ENCODE data around the gene ADAD2. TPM values are rescaled to one million over a fixed set of nuclear protein-coding genes. Genes with fewer than 3 reads are reported as not detected.

ADAD2 gene
- total and polyA plus RNA-seq, 9 of the 15 experiments (the other 6 are each of a cell fraction or from before 2014, with no cell fraction given) = 0.07 TPM; not detected in 8

DNA sequence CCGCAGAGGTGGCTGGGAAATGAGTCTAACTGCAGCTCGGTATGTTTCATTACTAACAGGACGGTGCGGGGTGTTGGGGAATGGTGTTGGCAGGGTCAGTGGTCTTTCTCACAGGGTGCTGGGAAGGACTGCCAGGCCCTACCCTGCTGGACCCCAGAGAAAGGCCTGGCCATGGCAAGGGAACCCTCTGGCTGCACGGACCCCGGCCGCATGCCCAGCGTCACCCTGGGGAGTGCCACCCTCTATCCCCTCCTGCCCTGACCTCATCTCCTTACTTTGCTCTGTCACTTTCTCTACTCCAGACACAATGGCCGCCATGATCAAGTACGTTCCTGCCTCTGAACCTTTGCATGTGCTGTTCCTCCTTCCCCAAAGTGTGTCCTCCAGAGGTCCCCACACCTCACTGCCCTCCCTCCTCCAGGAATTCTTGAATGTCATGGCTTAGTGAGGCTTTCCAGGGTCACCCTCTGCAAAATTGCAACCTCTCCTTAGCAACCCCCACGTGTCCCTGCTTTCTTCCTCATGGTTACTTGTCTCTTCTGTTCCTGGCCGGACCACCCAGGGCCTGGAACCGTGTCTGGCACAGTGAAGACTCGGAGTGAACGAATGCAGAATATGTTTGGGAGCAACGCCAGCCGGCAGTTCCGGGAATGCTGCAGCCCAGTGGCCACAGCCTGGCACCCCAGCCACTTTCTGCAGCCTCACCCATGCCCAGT lies 15.2 kb downstream of the ADAD2 start:
- CTCF ChIA-PET (ENCODE audit: low intra/inter-chr PET ratio) = no interaction called here
- no peak overlapping the region for H2AFZ ChIP-seq (ENCODE audit: low read depth, low read length)
- H3K4me2 ChIP-seq (ENCODE audit: insufficient read depth, low read length) = no peak overlapping the region
- TF ChIP-seq YY1 (IDR thresholded peaks at IDR 0.05; ENCODE audit: borderline replicate concordance in 1 of 3, control insufficient read depth in 1 of 3, extremely low read depth in 1 of 3, insufficient read depth in 3 of 3, insufficient read length in 1 of 3, insufficient replicate concordance in 2 of 3, low read depth in 1 of 3, low read length in 2 of 3) (peak in 1 of 3 experiments; percentile 45), ZNF79 (CRISPR knock-in tag; IDR thresholded peaks at IDR 0.05; ENCODE audit: low read depth) (no peak), ZC3H8 (IDR thresholded peaks at IDR 0.05) (no peak)
- TF ChIP-seq, protein P1, sequence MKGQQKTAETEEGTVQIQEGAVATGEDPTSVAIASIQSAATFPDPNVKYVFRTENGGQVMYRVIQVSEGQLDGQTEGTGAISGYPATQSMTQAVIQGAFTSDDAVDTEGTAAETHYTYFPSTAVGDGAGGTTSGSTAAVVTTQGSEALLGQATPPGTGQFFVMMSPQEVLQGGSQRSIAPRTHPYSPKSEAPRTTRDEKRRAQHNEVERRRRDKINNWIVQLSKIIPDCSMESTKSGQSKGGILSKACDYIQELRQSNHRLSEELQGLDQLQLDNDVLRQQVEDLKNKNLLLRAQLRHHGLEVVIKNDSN (CRISPR knock-in tag; IDR thresholded peaks at IDR 0.05) = peak; percentile 24; the same call in 1 of the 2 replicates
- peak overlapping the region in 1 of 2 experiments; percentile 22; a peak in 2 of 4 replicates for H3K9ac ChIP-seq (ENCODE audit: insufficient read depth in 1 of 2, low read depth in 2 of 2, low read length in 2 of 2)
- in situ Hi-C loops (cut with MboI) = no loop called here
- no peaks in the 10 kb centered on the region for H3K79me2 ChIP-seq (ENCODE audit: control insufficient read depth, insufficient read depth, low read length)
- H3K4me3 ChIP-seq = no peak overlapping the region
- peaks cover 12 to 29% of the 10 kb centered on the region in 2 experiments for H3K27me3 ChIP-seq (ENCODE audit: control insufficient read depth in 2 of 2, insufficient read depth in 2 of 2, low read length in 2 of 2)
- DNase-seq (ENCODE audit: extremely low read depth in 1 of 4, low spot score in 3 of 4) (no peak), FAIRE-seq (no peak), ATAC-seq (no peak)
- H3K9me3 ChIP-seq (replicated peaks; ENCODE audit: control insufficient read depth, insufficient read depth, low read depth, low read length) = 0 out of 2 replicates have a peak, but pooled peaks cover 2% of the 10 kb centered on the region
- no peaks in the 10 kb centered on the region for H3K36me3 ChIP-seq (ENCODE audit: control insufficient read depth, insufficient read depth, low read length)
- intact Hi-C loops (cut with micrococcal nuclease) = no loop called here
- H4K20me1 ChIP-seq (replicated peaks; ENCODE audit: control insufficient read depth, insufficient read depth, low read length) = no peaks in the 10 kb centered on the region
- POLR2A ChIA-PET = no interaction called here
- peaks cover 6 to 16% of the 10 kb centered on the region in 2 experiments; a peak in 4 of 5 replicates for H3K4me1 ChIP-seq (replicated peaks in 1 of 2; ENCODE audit: control insufficient read depth in 2 of 2, insufficient read depth in 2 of 2, low read length in 2 of 2)
- H3K27ac ChIP-seq (ENCODE audit: extremely low read depth, low read depth, low read length) = no peak overlapping the region
- WGBS (ENCODE audit: insufficient coverage, low coverage, missing lambda C conversion rate) = 19% methylated on average over 18 of the region's 18 CpGs
- no TSS peak for BruUV-seq (replicated peaks)
- no peaks in the 10 kb centered on the region for H3K9me1 ChIP-seq (ENCODE audit: control insufficient read depth, insufficient read depth, low read length)

All from K562 (cell line).